ENCODE results near the gene TLE1. TPM values are rescaled to one million over a fixed set of nuclear protein-coding genes. Genes with fewer than 3 reads are reported as not detected.
"Not testable (repeated sequence)": the region's sequence is repeated elsewhere in the genome, so short reads cannot be mapped to it uniquely, and the experiment has no call there.

TLE1 gene
- total RNA-seq: 32.2 TPM

- peak; percentile 95 to 96 for DNase-seq (ENCODE audit: low spot score in 2 of 2)
- peak; percentile 83 for FAIRE-seq
These were observed at the start of gene TLE1 for GRCh38 chr9:81689343-81690175. Gene TLE1, minus strand, starts transcription at chr9:81689547. Its CDS starts 1,307 bp downstream, at chr9:81688240.

GRCh38 chr9:81737871-81738507, 48.6 kb upstream of the TLE1 start:
- DNase-seq (ENCODE audit: low spot score in 2 of 2) (peak in 1 of 2 donors; percentile 21), FAIRE-seq (no peak)

GRCh38 chr9:81730498-81730897, 41.2 kb upstream of the TLE1 start:
- not testable (repeated sequence) for FAIRE-seq; DNase-seq (ENCODE audit: low spot score in 2 of 2)

- DNase-seq (ENCODE audit: low spot score in 2 of 2) (no peak), FAIRE-seq (no peak)
These were observed 39.8 kb upstream of the TLE1 start for GRCh38 chr9:81729135-81729534.

GRCh38 chr9:81724242-81724889, 35.0 kb upstream of the TLE1 start:
- no peak for FAIRE-seq

GRCh38 chr9:81722277-81722676, 32.9 kb upstream of the TLE1 start:
- DNase-seq (ENCODE audit: low spot score in 2 of 2): no peak
- no peak for FAIRE-seq

More at GRCh38 chr9:81724242-81724889, 35.0 kb upstream of the TLE1 start:
- no peak for DNase-seq (ENCODE audit: low spot score in 2 of 2)

GRCh38 chr9:81720450-81721086, 31.2 kb upstream of the TLE1 start:
- FAIRE-seq (no peak), DNase-seq (ENCODE audit: low spot score in 2 of 2) (no peak)

- FAIRE-seq (no peak), DNase-seq (ENCODE audit: low spot score in 2 of 2) (no peak)
These were observed 30.6 kb upstream of the TLE1 start for GRCh38 chr9:81719972-81720371.

GRCh38 chr9:81718244-81718643, 28.9 kb upstream of the TLE1 start:
- FAIRE-seq: no peak
- DNase-seq (ENCODE audit: low spot score in 2 of 2): no peak

- FAIRE-seq (no peak), DNase-seq (ENCODE audit: low spot score in 2 of 2) (peak in 1 of 2 donors; percentile 15)
These were observed 28.4 kb upstream of the TLE1 start for GRCh38 chr9:81717747-81718077.

GRCh38 chr9:81717061-81717746, 27.9 kb upstream of the TLE1 start:
- FAIRE-seq (no peak), DNase-seq (ENCODE audit: low spot score in 2 of 2) (peak in 1 of 2 donors; percentile 28)

GRCh38 chr9:81716409-81716808, 27.1 kb upstream of the TLE1 start:
- DNase-seq (ENCODE audit: low spot score in 2 of 2): no peak
- FAIRE-seq: no peak

- DNase-seq (ENCODE audit: low spot score in 2 of 2): no peak
- no peak for FAIRE-seq
These were observed 16.2 kb upstream of the TLE1 start for GRCh38 chr9:81705578-81705977.

- FAIRE-seq (no peak), DNase-seq (ENCODE audit: low spot score in 2 of 2) (no peak)
These were observed 5.2 kb upstream of the TLE1 start for GRCh38 chr9:81694541-81694940.

- no peak for DNase-seq (ENCODE audit: low spot score in 2 of 2)
- FAIRE-seq: no peak
These were observed 4.5 kb upstream of the TLE1 start for GRCh38 chr9:81693671-81694378.

GRCh38 chr9:81690251-81690851, 1.0 kb upstream of the TLE1 start:
- FAIRE-seq: no peak
- no peak for DNase-seq (ENCODE audit: low spot score in 2 of 2)

- DNase-seq (ENCODE audit: low spot score in 2 of 2); FAIRE-seq: not testable (repeated sequence)
These were observed 329 bp downstream of the TLE1 start for GRCh38 chr9:81689093-81689342.

GRCh38 chr9:81688262-81689092, 870 bp downstream of the TLE1 start:
- not testable (repeated sequence) for FAIRE-seq
- DNase-seq (ENCODE audit: low spot score in 2 of 2): peak in 1 of 2 donors; percentile 39

All from frontal cortex (tissue), 4 donors.